AG09319 (cell line): Measurements from ENCODE around the gene RFX3.
"Not testable (repeated sequence)": the region's sequence is repeated elsewhere in the genome, so short reads cannot be mapped to it uniquely, and the experiment has no call there.

ENCODE experiments used
- DNase-seq: peaks from one replicate; pipeline ENCODE4 v3.0.0-alpha.2; 2010; ENCODE audit warnings: low read depth; ENCODE audit errors: extremely low read depth
- CTCF ChIP-seq: IDR thresholded peaks from 2 replicates; pipeline ENCODE4 v1.5.1; 2011; ENCODE audit warnings: low read depth, mild to moderate bottlenecking, inconsistent platforms, low read length, moderate library complexity

Gene RFX3

GRCh38 chr9:3321186-3321585, 204.6 kb downstream of the RFX3 start:
- no peak for DNase-seq

GRCh38 chr9:3312595-3312994, 213.2 kb downstream of the RFX3 start:
- DNase-seq, result not testable (repeated sequence)

More at GRCh38 chr9:3321186-3321585, 204.6 kb downstream of the RFX3 start:
- no peak for TF ChIP-seq CTCF

- DNase-seq, result no peak
- TF ChIP-seq CTCF, result no peak
Measured at GRCh38 chr9:3308609-3309008, 217.2 kb downstream of the RFX3 start.

GRCh38 chr9:3304388-3304787, 221.4 kb downstream of the RFX3 start:
- DNase-seq, result not testable (repeated sequence)

GRCh38 chr9:3299872-3300271, 225.9 kb downstream of the RFX3 start:
- TF ChIP-seq CTCF, result no peak
- no peak for DNase-seq

- no peak for TF ChIP-seq CTCF
- DNase-seq, result no peak
Measured at GRCh38 chr9:3296536-3296935, 229.3 kb downstream of the RFX3 start.

- no peak for TF ChIP-seq CTCF
- no peak for DNase-seq
Measured at GRCh38 chr9:3292311-3292710, 233.5 kb downstream of the RFX3 start.

GRCh38 chr9:3290231-3290840, 235.5 kb downstream of the RFX3 start:
- TF ChIP-seq CTCF, result no peak

More at GRCh38 chr9:3290231-3290840, 235.5 kb downstream of the RFX3 start:
- DNase-seq, result no peak
